Fibroblast of pulmonary artery (primary cell): Measurements from ENCODE around the gene SPATA19.

Experiments used
- DNase-seq: peaks from one replicate; pipeline ENCODE4 v3.0.0-alpha.2; 2010; ENCODE audit warnings: low read depth
- H3K4me3 ChIP-seq: replicated peaks from 2 replicates; pipeline ENCODE4 v1.5.1; 2011; ENCODE audit warnings: low read depth, mild to moderate bottlenecking, control low read depth, low read length, moderate library complexity
- CTCF ChIP-seq: IDR thresholded peaks from 2 replicates; pipeline ENCODE4 v1.5.1; 2011; ENCODE audit warnings: mild to moderate bottlenecking, control low read depth, low read length, inconsistent platforms; ENCODE audit errors: missing control alignments

Gene SPATA19

GRCh38 chr11:133845413-133845812 is at the start of gene SPATA19:
SPATA19 (minus strand) TSS chr11:133845513; CDS start chr11:133845446, 67 bp downstream.
- DNase-seq: no peak
- no peak within 1 kb of the TSS for H3K4me3 ChIP-seq
- TF ChIP-seq CTCF: no peak

- TF ChIP-seq CTCF: no peak
- H3K4me3 ChIP-seq: no peak overlapping the region
- DNase-seq: no peak
Measured at GRCh38 chr11:133895061-133895479, 49.8 kb upstream of the SPATA19 start.

GRCh38 chr11:133893381-133893780 is 48.1 kb upstream of the SPATA19 start:
- no peak for DNase-seq
- no peak for TF ChIP-seq CTCF

GRCh38 chr11:133892584-133893380 is 47.5 kb upstream of the SPATA19 start:
- no peak for TF ChIP-seq CTCF
- H3K4me3 ChIP-seq: no peak overlapping the region
- DNase-seq: no peak

More at GRCh38 chr11:133893381-133893780, 48.1 kb upstream of the SPATA19 start:
- H3K4me3 ChIP-seq: no peak overlapping the region

- TF ChIP-seq CTCF: no peak
- no peak overlapping the region for H3K4me3 ChIP-seq
- no peak for DNase-seq
Measured at GRCh38 chr11:133892126-133892525, 46.8 kb upstream of the SPATA19 start.

- no peak for TF ChIP-seq CTCF
- DNase-seq: no peak
Measured at GRCh38 chr11:133889893-133890292, 44.6 kb upstream of the SPATA19 start.

GRCh38 chr11:133889188-133889587 is 43.9 kb upstream of the SPATA19 start:
- DNase-seq: no peak
- TF ChIP-seq CTCF: no peak
- no peak overlapping the region for H3K4me3 ChIP-seq

More at GRCh38 chr11:133889893-133890292, 44.6 kb upstream of the SPATA19 start:
- H3K4me3 ChIP-seq: no peak overlapping the region
